ENCODE measurements around the gene SNAI1.
"Not testable (repeated sequence)": the region's sequence is repeated elsewhere in the genome, so short reads cannot be mapped to it uniquely, and the experiment has no call there.

Gene SNAI1

DNA sequence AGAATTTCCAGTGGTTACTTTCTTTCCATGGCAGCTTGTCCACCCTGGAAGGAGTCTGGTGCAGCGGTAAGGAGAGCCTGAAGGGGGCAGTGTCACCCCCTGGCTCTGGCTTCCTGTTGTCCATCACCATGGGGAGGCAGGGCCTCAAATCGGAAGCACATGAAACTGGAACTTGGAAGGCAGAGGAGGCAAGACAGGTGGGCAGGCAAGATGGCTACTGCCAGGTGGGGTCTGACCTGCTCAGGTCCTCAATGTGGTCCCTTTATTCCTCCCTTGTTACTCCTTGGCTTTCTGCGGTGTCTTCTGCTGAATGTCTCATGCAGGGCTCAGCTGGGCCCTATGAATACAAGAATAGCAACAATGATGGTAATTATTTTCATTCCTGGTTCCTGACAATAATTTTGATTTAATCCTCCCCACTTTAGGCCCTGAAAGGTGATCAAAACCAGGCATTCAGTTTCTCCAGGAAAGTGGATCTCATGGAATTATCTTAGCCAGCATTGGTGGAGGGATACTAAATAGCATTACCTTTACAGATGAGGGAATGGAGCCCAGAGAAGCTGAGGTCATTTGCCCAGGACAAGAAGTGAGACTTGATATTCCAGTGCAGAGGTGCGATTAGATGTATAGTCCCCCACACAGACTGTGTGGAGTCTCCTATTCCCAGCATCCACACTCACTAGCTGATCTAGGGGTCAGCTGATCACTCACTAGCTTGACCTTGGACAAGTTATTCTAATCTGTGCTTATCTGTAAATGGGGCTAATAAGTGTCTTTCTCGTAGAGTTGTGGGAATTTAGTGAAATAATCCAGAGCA lies 17.6 kb upstream of the SNAI1 start:
- peak; percentile 58 for DNase-seq (ENCODE audit: low spot score)

DNA sequence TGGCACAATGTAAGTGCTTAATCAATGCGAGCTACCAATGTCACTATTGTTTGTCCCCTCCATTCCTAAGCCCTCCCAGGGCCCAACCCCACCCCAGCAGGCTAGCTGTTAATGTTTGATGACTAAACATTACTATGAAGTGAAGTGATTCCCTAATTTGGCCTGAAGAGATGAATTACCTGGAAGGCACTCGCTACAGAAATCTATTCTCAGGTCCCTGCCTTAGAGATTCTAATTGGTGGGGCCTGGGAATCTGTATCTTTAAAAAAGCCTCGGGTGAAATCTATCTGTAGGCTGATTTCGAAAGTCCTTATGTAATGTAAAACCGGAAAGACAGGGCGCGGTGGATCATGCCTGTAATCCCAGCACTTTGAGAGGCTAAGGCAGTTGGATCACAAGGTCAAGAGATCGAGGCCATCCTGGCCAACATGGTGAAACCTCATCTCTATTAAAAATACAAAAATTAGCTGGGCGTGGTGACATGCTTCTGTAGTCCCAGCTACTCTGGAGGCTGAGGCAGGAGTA lies 16.9 kb upstream of the SNAI1 start:
- DNase-seq (ENCODE audit: low spot score) = no peak

DNA sequence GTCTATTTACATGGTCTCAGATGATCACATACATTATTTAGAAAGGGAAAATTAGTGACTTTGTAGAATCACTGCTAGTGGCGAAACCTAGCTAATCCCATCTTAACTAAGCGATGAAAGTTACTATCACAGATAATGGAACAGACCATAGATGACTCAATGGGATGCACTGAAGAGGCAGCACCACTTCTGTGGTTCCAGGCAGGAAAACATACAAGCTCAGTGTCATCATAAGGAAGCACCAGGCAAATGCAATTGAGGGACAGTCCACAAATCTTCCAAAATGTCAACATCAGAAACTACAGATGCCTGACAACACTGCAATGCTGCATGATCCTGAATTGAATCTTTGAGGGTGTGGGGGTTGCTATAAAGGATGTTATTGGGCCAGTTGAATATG lies 15.9 kb upstream of the SNAI1 start:
- no peak for DNase-seq (ENCODE audit: low spot score)

GRCh38 chr20:49969234-49969633 lies 13.5 kb upstream of the SNAI1 start:
- DNase-seq (ENCODE audit: low spot score) = no peak

DNA sequence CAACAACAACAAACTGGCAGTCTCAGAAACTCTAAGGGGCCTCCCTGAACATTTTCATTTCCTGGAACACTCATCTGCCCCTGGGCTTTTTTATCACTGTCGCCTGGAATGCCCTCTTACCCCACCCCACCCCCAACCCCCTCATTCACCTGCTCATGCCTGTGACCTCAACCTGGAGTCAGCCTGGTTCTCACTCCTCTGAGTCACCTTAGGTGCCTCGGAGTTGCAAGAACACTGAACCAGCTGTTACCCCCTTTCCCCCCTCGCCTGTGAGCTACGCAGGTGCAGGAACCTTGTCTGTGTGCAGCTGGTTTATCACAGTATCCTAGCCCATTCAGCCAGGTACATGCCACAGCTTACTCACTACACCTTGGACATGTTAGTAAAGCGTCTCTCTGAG lies 12.8 kb upstream of the SNAI1 start:
- DNase-seq (ENCODE audit: low spot score) = no peak

- no peak for DNase-seq (ENCODE audit: low spot score)
Measured at GRCh38 chr20:49970498-49970897, 12.3 kb upstream of the SNAI1 start.

DNA sequence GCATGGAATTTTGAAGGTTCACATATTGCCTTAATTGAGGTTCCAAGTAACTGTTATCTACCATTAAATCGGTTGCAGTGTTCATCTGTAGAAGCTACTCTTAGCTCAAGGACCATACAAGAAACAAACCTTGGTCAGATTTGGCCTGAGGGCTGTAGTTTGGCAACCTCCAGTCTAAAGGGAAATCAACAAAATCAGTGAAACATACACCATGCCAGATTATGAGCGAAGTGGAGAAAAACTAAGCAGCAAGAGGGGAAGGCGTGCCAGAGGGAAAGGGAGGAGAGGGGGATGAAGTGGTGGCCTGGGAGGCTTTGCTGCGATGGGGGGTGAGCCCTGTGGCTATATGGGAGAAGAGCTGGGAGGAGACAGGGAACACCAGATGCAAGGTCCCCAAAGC lies 8.8 kb upstream of the SNAI1 start:
- DNase-seq (ENCODE audit: low spot score) = no peak

- peak; percentile 71 for DNase-seq (ENCODE audit: low spot score)
Measured at GRCh38 chr20:49976542-49976941, 6.2 kb upstream of the SNAI1 start.

- DNase-seq (ENCODE audit: low spot score) = not testable (repeated sequence)
Measured at GRCh38 chr20:49977740-49978139, 5.0 kb upstream of the SNAI1 start.

- DNase-seq (ENCODE audit: low spot score) = no peak
Measured at GRCh38 chr20:49978685-49979029, 4.1 kb upstream of the SNAI1 start.

DNA sequence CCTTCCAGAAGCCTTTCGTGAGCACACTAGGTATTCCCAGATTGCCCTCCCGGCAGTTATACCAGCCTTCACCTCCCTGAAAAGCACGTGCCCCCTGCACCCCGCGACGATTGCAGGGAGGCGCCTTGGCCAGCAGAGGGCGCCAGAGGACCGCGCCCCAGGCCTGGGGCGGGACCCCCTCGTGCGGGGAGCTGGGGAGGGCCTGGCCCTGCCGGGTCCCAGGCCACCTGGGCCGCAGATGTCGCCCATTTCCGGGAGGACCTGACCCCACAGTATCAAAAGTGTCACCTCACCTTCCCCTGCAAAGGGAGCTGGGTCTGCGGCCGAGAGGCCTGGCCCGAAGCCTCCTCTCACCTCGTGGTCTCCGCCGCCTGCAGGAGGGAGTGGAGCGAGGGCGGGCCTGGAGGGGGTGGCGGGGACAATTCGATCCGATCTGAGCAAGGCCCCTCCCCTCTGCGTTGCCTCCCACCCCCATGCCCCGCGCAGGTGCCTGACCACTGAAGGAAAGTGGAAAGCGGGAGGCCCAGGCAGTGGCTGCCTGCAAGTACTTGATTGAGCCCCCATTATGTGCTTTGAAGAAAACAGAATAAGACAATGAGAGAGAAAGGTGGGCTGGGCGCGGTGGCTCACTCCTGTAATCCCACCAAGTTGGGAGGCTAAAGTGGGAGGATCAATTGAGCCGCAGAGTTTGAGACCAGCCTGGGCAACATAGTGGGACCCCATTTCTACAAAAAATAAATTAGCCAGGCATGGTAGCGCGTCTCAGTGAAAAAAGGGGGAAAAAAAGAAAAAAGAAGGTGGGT lies 3.5 kb upstream of the SNAI1 start:
- peak; percentile 53 for DNase-seq (ENCODE audit: low spot score)

GRCh38 chr20:49980140-49981008 lies 2.4 kb upstream of the SNAI1 start:
- DNase-seq (ENCODE audit: low spot score) = no peak

GRCh38 chr20:49981218-49982071 lies 1.3 kb upstream of the SNAI1 start:
- DNase-seq (ENCODE audit: low spot score) = no peak

DNA sequence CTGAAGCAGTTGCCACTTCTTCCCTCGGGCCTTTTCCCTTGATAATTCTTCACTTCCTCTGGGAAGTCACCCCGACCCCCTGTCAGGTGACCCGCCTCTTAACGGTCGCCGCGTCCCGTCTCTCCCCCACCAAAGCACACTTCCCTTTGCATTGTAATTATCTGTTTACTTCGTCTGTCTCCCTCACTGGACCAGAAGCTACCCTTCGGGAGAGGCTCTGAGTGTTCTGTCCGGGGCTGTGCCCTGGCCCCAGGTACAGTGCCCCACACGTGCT lies 771 bp upstream of the SNAI1 start:
- DNase-seq (ENCODE audit: low spot score) = no peak

DNA sequence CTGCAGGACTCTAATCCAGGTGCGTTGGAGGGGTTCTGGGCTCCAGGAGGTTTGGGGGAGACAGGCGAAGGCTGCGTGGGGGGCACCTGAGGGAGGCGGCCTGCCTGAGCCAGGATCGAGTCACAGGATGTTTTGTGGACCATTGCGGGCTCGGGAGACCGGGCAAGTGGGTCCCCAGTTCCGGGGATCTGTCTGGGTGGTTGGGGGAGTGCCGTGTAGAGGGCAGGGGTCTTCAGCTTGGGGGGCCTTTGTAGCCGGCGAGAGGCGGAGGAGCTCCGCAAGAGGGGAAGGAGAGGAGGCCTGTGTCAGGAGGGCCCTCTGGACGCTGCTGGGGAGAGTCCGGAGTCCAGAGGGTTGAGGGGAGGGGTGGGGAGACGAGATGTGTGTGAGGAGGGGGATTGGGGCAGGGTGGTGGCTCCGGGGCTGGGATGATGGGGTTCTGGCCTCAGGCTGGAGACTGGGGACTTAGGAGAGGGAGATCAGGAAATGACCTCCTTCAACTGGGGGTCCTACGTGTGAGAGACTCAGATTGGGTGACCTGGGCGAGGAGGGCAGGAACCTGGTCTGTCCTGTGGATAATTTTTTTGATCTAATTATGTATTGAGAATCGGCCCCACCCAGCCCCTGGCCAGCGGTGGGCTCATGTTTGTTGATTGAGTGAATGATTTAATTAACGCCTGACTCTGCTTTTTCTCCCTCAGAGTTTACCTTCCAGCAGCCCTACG lies 505 bp downstream of the SNAI1 start:
- no peak for DNase-seq (ENCODE audit: low spot score)

DNA sequence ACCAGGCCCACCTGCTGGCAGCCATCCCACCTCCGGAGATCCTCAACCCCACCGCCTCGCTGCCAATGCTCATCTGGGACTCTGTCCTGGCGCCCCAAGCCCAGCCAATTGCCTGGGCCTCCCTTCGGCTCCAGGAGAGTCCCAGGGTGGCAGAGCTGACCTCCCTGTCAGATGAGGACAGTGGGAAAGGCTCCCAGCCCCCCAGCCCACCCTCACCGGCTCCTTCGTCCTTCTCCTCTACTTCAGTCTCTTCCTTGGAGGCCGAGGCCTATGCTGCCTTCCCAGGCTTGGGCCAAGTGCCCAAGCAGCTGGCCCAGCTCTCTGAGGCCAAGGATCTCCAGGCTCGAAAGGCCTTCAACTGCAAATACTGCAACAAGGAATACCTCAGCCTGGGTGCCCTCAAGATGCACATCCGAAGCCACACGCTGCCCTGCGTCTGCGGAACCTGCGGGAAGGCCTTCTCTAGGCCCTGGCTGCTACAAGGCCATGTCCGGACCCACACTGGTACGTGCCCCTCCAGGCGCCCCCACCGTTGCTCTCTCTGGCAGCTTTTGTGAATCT lies 1.1 kb downstream of the SNAI1 start:
- no peak for DNase-seq (ENCODE audit: low spot score)

DNA sequence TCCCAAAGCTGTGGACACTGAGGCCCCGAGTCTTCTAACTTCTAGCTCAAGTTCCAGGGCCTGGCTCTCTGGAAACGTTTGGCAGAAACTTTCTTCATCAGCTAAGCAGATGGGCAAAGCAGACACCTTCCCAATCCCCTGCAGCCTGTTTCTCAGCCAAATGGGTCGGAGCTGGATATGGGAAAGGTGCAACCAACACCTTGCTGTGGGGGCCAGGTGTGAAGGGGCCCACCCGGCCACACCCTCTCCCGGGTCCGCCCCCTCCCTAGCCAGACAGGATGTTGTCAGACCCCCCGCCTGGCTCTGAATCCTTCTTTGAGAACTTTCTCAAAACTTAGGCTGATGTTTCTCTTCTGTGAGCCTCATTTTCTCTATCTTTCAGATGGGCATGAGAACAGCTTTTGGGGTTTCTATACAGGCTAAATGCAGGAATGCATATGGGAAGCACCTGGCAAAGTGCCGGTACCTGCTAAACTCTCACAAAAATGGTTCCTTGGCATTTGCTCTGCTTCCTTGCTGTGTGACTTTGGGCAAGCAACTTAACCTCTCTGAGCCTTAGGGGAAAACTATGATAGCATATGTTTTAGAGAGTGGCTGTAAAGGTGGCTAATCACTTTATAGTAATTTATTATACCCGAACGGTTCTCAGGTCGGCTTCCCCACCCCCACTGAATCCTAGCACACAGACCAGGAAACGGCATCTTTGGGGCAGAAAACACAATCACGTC lies 1.8 kb downstream of the SNAI1 start:
- no peak for DNase-seq (ENCODE audit: low spot score)

DNA sequence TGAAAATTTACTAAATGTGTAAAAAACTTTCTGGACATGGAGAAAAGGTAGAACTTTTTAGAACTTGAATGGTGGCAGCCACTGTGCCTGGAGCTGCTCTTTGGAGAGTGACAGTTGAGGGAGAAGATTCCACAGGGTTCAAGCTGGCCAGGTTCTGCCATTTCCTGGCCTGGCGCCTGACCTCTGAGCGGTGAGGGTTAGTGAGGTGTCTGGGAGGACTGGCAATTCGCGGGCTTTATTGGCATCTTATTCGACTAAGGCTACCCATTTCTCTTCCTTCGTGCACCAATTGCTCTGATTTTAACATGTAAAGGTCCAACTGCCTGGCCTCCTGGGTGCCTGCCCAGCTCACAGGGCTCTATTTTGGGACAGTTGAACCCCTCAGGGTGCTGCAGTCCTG lies 2.4 kb downstream of the SNAI1 start:
- DNase-seq (ENCODE audit: low spot score) = no peak

DNA sequence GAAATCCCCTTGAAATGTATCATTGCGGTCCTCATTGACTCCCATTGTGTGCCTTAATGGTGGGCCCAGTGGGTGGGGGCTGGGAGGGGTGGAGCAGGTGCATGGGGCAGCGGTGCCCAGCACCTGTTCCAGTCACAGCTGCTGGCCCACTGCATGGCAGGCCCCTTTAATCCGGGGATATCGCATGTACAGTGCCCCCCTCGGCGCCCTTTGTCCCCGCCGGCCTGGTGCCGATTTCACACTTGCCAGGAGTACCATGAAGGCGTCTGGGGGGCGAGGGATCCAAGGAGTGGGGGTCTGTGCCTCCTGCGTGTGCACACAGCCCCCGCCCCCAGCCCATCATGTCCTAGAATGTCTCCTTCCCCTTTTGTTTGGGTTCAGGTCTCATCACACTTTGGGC lies 2.8 kb downstream of the SNAI1 start:
- DNase-seq (ENCODE audit: low spot score) = no peak

DNA sequence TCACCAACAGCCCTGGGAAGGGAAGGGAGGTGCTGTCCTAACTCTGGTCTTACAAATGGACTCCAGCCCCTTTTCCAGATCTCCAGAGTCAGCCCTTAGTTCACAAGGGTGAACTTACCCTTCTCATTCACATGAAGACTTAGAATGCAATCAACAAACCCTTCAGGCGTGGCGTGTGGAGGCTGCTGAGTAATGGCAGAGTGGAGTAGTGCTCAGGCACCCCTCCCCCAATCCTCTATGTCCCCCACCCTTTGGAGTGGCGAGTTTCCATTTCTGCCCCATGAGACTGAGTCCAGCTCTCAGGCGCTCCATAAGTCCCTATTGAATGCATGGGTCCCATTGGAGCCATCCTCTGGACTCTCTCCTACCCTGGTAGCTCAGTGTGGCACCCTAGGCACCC lies 3.3 kb downstream of the SNAI1 start:
- no peak for DNase-seq (ENCODE audit: low spot score)

All from RKO (cell line).